ENCODE data around the gene CPAMD8.
A peak's percentile ranks its signal among the peaks of the same experiment; 100 is the strongest.

CPAMD8 gene

GRCh38 chr19:17026706-17027534 lies at the start of gene CPAMD8:
Gene CPAMD8, minus strand, starts transcription at chr19:17026810. Its CDS starts 168 bp downstream, at chr19:17026642.
- H3K4me3 ChIP-seq (ENCODE audit: low read depth, low read length): no peak within 1 kb of the TSS
- TF ChIP-seq, protein P1, sequence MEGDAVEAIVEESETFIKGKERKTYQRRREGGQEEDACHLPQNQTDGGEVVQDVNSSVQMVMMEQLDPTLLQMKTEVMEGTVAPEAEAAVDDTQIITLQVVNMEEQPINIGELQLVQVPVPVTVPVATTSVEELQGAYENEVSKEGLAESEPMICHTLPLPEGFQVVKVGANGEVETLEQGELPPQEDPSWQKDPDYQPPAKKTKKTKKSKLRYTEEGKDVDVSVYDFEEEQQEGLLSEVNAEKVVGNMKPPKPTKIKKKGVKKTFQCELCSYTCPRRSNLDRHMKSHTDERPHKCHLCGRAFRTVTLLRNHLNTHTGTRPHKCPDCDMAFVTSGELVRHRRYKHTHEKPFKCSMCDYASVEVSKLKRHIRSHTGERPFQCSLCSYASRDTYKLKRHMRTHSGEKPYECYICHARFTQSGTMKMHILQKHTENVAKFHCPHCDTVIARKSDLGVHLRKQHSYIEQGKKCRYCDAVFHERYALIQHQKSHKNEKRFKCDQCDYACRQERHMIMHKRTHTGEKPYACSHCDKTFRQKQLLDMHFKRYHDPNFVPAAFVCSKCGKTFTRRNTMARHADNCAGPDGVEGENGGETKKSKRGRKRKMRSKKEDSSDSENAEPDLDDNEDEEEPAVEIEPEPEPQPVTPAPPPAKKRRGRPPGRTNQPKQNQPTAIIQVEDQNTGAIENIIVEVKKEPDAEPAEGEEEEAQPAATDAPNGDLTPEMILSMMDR (IDR thresholded peaks at IDR 0.05; ENCODE audit: insufficient read depth, low read depth, low read length, missing control alignments): no peak
- no peak for DNase-seq (ENCODE audit: low read depth)

GRCh38 chr19:17075864-17076542 lies 49.4 kb upstream of the CPAMD8 start:
- peak overlapping the region; percentile 92 for H3K4me3 ChIP-seq (ENCODE audit: low read depth, low read length)
- TF ChIP-seq, protein P1 (IDR thresholded peaks at IDR 0.05; ENCODE audit: insufficient read depth, low read depth, low read length, missing control alignments): peak; percentile 2
- DNase-seq (ENCODE audit: low read depth): peak; percentile 66

GRCh38 chr19:17075035-17075863 lies 48.6 kb upstream of the CPAMD8 start, which contains the start of the genes HAUS8 and MYO9B:
Gene HAUS8, minus strand, starts transcription at chr19:17075452. Its CDS starts 30 bp downstream, at chr19:17075422.
Gene MYO9B, plus strand, starts transcription at chr19:17075777. Its CDS starts 25,941 bp downstream, at chr19:17101718.
- H3K4me3 ChIP-seq (ENCODE audit: low read depth, low read length): peak within 1 kb of the TSS; percentile 92
- peak; percentile 100 for DNase-seq (ENCODE audit: low read depth)
- TF ChIP-seq, protein P1 (IDR thresholded peaks at IDR 0.05; ENCODE audit: insufficient read depth, low read depth, low read length, missing control alignments): no peak

GRCh38 chr19:17074634-17075034 lies 48.0 kb upstream of the CPAMD8 start:
- TF ChIP-seq, protein P1 (IDR thresholded peaks at IDR 0.05; ENCODE audit: insufficient read depth, low read depth, low read length, missing control alignments): no peak
- no peak for DNase-seq (ENCODE audit: low read depth)
- peak overlapping the region; percentile 81 for H3K4me3 ChIP-seq (ENCODE audit: low read depth, low read length)

DNA sequence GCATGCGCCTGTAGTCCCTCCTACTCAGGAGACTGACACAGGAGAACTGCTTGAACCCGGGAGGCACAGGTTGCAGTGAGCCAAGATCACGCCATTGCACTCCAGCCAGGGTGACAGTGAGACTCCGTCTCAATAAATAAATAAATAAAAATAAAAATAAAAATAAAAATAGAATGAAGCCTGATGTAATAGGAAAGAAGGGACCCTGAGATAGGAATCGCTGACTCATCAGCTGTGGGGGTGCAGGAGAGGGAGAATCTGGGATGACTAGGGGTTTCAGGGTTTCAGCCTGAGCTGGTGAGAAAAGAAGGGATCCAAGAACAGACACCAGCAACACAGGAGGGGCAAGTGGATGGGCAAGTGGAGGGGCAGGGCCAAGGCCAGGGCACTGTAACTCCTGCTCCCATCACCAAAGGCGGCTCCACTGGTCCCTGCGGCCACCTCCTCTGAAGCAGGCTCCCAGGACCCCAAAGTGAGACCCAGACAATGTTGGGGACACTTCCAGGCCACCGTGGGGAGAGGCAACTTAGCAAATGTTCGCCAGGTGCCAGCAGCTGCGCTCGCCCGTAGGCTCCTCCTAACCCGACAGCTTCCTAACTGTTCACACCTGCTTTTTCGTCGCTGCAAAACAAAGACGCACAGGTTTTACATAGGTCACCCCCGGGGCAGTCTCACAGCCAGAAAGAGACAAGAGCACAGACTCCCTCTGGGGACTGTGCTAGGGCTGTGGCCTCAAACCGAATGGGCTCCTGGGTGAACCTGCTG lies 47.4 kb upstream of the CPAMD8 start:
- TF ChIP-seq, protein P1 (IDR thresholded peaks at IDR 0.05; ENCODE audit: insufficient read depth, low read depth, low read length, missing control alignments): no peak
- peak; percentile 77 for DNase-seq (ENCODE audit: low read depth)
- H3K4me3 ChIP-seq (ENCODE audit: low read depth, low read length): peak overlapping the region; percentile 81

DNA sequence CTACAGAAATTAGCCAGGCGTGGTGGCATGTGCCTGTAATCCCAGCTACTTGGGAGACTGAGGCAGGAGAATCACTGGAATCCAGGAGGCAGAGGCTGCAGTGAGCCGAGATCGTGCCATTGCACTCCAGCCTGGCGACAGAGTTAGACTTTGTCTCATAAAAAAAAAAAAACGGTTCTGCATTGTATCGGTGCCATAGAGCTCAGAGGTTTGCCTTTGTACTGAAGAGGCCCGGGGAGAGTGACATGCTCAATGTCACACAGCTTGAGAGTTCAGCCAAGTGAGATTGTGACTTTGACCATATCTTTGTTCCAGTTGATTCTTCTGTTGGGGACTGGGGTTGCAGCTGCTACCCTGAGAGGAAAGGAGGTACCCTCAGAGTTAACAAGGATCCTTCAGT lies 44.3 kb upstream of the CPAMD8 start:
- H3K4me3 ChIP-seq (ENCODE audit: low read depth, low read length): no peak overlapping the region
- TF ChIP-seq, protein P1 (IDR thresholded peaks at IDR 0.05; ENCODE audit: insufficient read depth, low read depth, low read length, missing control alignments): no peak
- DNase-seq (ENCODE audit: low read depth): no peak

All from GM12865 (cell line).